H1 (cell line): ENCODE results near the gene SORBS1. TPM values are rescaled to one million over a fixed set of nuclear protein-coding genes. Genes with fewer than 3 reads are reported as not detected.

ENCODE experiments used
- CTCF ChIA-PET: fragments of 300-600 bp; sonication (Branson Sonifier 250); formaldehyde crosslinking; loops from one replicate; lab custom pipeline; 2021; ENCODE audit not compliant: partially characterized antibody; lab: Charles Lee
- POLR2A ChIA-PET: fragments of 300-600 bp; sonication (Branson Sonifier 250); formaldehyde crosslinking; loops from one replicate; lab custom pipeline; 2021; ENCODE audit warnings: inconsistent platforms; ENCODE audit not compliant: partially characterized antibody; lab: Charles Lee
- DNase-seq, 2 experiments: peaks; one replicate each; pipeline versions ENCODE4 v3.0.0 to v3.0.0-alpha.2; 2010 to 2022; ENCODE audit warnings: low spot score in 2 of 2, low read depth in 1 of 2, mixed read lengths in 1 of 2
- FAIRE-seq: peaks from 2 replicates; lab custom pipeline; 2011; peaks lifted over from hg19 to GRCh38; lab: Jason Lieb, UNC
- H2AFZ ChIP-seq: 2 replicates; pipeline ENCODE4 v1.8.1; 2012; ENCODE audit warnings: low read length, inconsistent platforms
- H2AK5ac ChIP-seq: 2 replicates; pipeline ENCODE4 v1.6.1; 2013; ENCODE audit warnings: low read depth, low read length
- H2BK120ac ChIP-seq: replicated peaks from 2 replicates; pipeline ENCODE3; 2013; ENCODE audit warnings: low read depth, low read length, inconsistent platforms
- H2BK12ac ChIP-seq: 2 replicates; pipeline ENCODE4 v1.6.1; 2013; ENCODE audit warnings: low read depth, low read length
- H2BK15ac ChIP-seq: 2 replicates; pipeline ENCODE4 v1.6.1; 2013; ENCODE audit warnings: low read length
- H2BK20ac ChIP-seq: 2 replicates; pipeline ENCODE4 v1.6.1; 2013; ENCODE audit warnings: low read length
- H2BK5ac ChIP-seq: 2 replicates; pipeline ENCODE4 v1.6.1; 2013; ENCODE audit warnings: low read depth, low read length
- H3K14ac ChIP-seq: 2 replicates; pipeline ENCODE4 v1.6.1; 2013; ENCODE audit warnings: inconsistent platforms; ENCODE audit not compliant: insufficient read length
- H3K18ac ChIP-seq: 2 replicates; pipeline ENCODE4 v1.6.1; 2013; ENCODE audit warnings: low read length; ENCODE audit errors: extremely low read depth
- H3K23ac ChIP-seq: 2 replicates; pipeline ENCODE4 v1.6.1; 2013; ENCODE audit warnings: inconsistent platforms; ENCODE audit not compliant: insufficient read length
- H3K23me2 ChIP-seq: 2 replicates; pipeline ENCODE4 v1.6.1; 2013; ENCODE audit warnings: low read depth, low read length
- H3K27ac ChIP-seq: 2 replicates; pipeline ENCODE4 v1.6.1; 2011; ENCODE audit warnings: low read depth, low read length, inconsistent platforms
- H3K27me3 ChIP-seq, 4 experiments: replicated peaks in 1 of 4; 1 replicate in 1 of 4; 2 replicates in 3 of 4; pipeline versions ENCODE4 v1.6.1 to v1.8.1; 2011 to 2013; ENCODE audit warnings: low read length in 3 of 4, mild to moderate bottlenecking in 3 of 4, inconsistent platforms in 2 of 4, mixed read lengths in 2 of 4, moderate library complexity in 1 of 4; ENCODE audit not compliant: control insufficient read depth in 3 of 4, insufficient read depth in 3 of 4; ENCODE audit errors: extremely low read depth in 1 of 4
- H3K36me3 ChIP-seq, 4 experiments: 2 replicates each; pipeline versions ENCODE4 v1.6.1 to v1.8.1; 2011 to 2013; ENCODE audit warnings: mild to moderate bottlenecking in 4 of 4, low read length in 3 of 4, moderate library complexity in 2 of 4, control low read depth in 1 of 4, inconsistent platforms in 1 of 4; ENCODE audit not compliant: insufficient read depth in 4 of 4, control insufficient read depth in 2 of 4
- H3K4ac ChIP-seq: replicated peaks from 2 replicates; pipeline ENCODE3; 2013; ENCODE audit warnings: low read length, low read depth, mixed read lengths, inconsistent platforms; ENCODE audit not compliant: insufficient read length
- H3K4me1 ChIP-seq, 4 experiments: replicated peaks in 1 of 4; 1 replicate in 1 of 4; 2 replicates in 3 of 4; pipeline versions ENCODE4 v1.6.1 to v1.8.1; 2011 to 2013; ENCODE audit warnings: low read length in 3 of 4, inconsistent platforms in 2 of 4, mixed read lengths in 1 of 4; ENCODE audit not compliant: insufficient read depth in 4 of 4, control insufficient read depth in 3 of 4
- H3K4me2 ChIP-seq, 2 experiments: 2 replicates each; pipeline versions ENCODE4 v1.6.1 to v1.8.1; 2011 to 2013; ENCODE audit warnings: low read depth in 2 of 2, low read length in 2 of 2, control low read depth in 1 of 2, inconsistent platforms in 1 of 2, mild to moderate bottlenecking in 1 of 2; ENCODE audit not compliant: insufficient read depth in 1 of 2
- H3K4me3 ChIP-seq, 4 experiments: fragments of 200-600, 300-600 bp in 1 of 4; sonication (generic), shearing (Covaris generic), sonication (Bioruptor Twin) in 1 of 4; 2 replicates each; pipeline versions ENCODE4 v1.5.1 to v1.8.1; 2011 to 2016; ENCODE audit warnings: low read length in 4 of 4, low read depth in 3 of 4, control low read depth in 2 of 4, inconsistent platforms in 2 of 4, mild to moderate bottlenecking in 2 of 4, mixed read lengths in 1 of 4, moderate library complexity in 1 of 4; ENCODE audit not compliant: insufficient read depth in 2 of 4; ENCODE audit errors: extremely low read depth in 1 of 4
- H3K56ac ChIP-seq: replicated peaks from 2 replicates; pipeline ENCODE3; 2013; ENCODE audit warnings: low read depth, mild to moderate bottlenecking, mixed read lengths, low read length, inconsistent platforms; ENCODE audit not compliant: insufficient read length
- H3K79me1 ChIP-seq: 2 replicates; pipeline ENCODE4 v1.6.1; 2013; ENCODE audit warnings: low read depth, low read length, control low read depth
- H3K79me2 ChIP-seq, 2 experiments: 2 replicates each; pipeline versions ENCODE4 v1.6.1 to v1.8.1; 2012 to 2013; ENCODE audit warnings: low read length in 2 of 2, mild to moderate bottlenecking in 2 of 2, inconsistent platforms in 1 of 2; ENCODE audit not compliant: insufficient read depth in 2 of 2, control insufficient read depth in 1 of 2
- H3K9ac ChIP-seq, 4 experiments: replicated peaks in 1 of 4; 1 replicate in 1 of 4; 2 replicates in 3 of 4; pipeline versions ENCODE4 v1.6.1 to v1.8.1; 2011 to 2013; ENCODE audit warnings: low read depth in 3 of 4, low read length in 3 of 4, control low read depth in 2 of 4, mild to moderate bottlenecking in 2 of 4, moderate library complexity in 2 of 4, inconsistent platforms in 1 of 4; ENCODE audit errors: extremely low read depth in 1 of 4
- H3K9me3 ChIP-seq, 2 experiments: 2 replicates each; pipeline versions ENCODE4 v1.6.1 to v1.8.1; 2012 to 2013; ENCODE audit warnings: mild to moderate bottlenecking in 2 of 2, moderate library complexity in 2 of 2, control low read depth in 1 of 2, inconsistent platforms in 1 of 2, low read depth in 1 of 2, low read length in 1 of 2, mixed read lengths in 1 of 2; ENCODE audit not compliant: insufficient read depth in 2 of 2
- H4K20me1 ChIP-seq, 2 experiments: replicated peaks in 1 of 2; 2 replicates each; pipeline versions ENCODE3 to v1.8.1; 2011 to 2013; ENCODE audit warnings: inconsistent platforms in 2 of 2, low read length in 2 of 2, mild to moderate bottlenecking in 1 of 2; ENCODE audit not compliant: insufficient read depth in 2 of 2, control insufficient read depth in 1 of 2
- H4K5ac ChIP-seq: 2 replicates; pipeline ENCODE4 v1.6.1; 2013; ENCODE audit warnings: low read length, low read depth, mixed read lengths, inconsistent platforms; ENCODE audit not compliant: insufficient read length
- H4K8ac ChIP-seq: 2 replicates; pipeline ENCODE4 v1.8.0; 2013; ENCODE audit warnings: mild to moderate bottlenecking, moderate library complexity, low read length, inconsistent platforms; ENCODE audit not compliant: insufficient read depth; ENCODE audit errors: extremely low read depth
- H4K91ac ChIP-seq: replicated peaks from 2 replicates; pipeline ENCODE3; 2013; ENCODE audit warnings: low read length, mixed read lengths, inconsistent platforms; ENCODE audit not compliant: insufficient read length
- ASH2L ChIP-seq: fragments of 200-600, 300-600 bp; sonication (generic); IDR thresholded peaks from one replicate; pipeline ENCODE4 v1.7.1; 2017; ENCODE audit warnings: low read length
- BACH1 ChIP-seq: IDR thresholded peaks from 2 replicates; pipeline ENCODE4 v1.6.1; 2012; ENCODE audit warnings: low read length, improper control_type of control experiment
- CREB1 ChIP-seq: IDR thresholded peaks from 2 replicates; pipeline ENCODE4 v1.6.1; 2012; ENCODE audit warnings: inconsistent platforms
- KDM4A ChIP-seq: IDR thresholded peaks from one replicate; pipeline ENCODE4 v1.7.1; 2012; ENCODE audit warnings: low read depth, mild to moderate bottlenecking, moderate library complexity, low read length, inconsistent platforms; ENCODE audit not compliant: severe bottlenecking
- WGBS, 2 experiments: shearing (Covaris generic) in 1 of 2; methylation state at CpG; one replicate each; pipeline versions ENCODE4 v1.1.6 to v1.1.7; 2013 to 2015; ENCODE audit warnings: low lambda C conversion rate in 2 of 2, mixed read lengths in 2 of 2, inconsistent platforms in 1 of 2, low coverage in 1 of 2, missing lambda C conversion rate in 1 of 2; ENCODE audit not compliant: insufficient replicate concordance in 2 of 2, insufficient coverage in 1 of 2, insufficient read length in 1 of 2; ENCODE audit errors: extremely low coverage in 1 of 2, missing lambda C conversion rate in 1 of 2; 5-methylcytosine and 5-hydroxymethylcytosine counted together
- polyA plus RNA-seq, 7 experiments: library from polyadenylated mRNA; depleted of rRNA in 3 of 7; stranded (reverse) in 5 of 7; unstranded in 2 of 7; fragments of >200 nt in 5 of 7; fragments of 200-250 nt in 2 of 7; gene quantifications; 1 replicate in 5 of 7; 2 replicates in 1 of 7; 4 replicates in 1 of 7; pipeline versions ENCODE4 v1.2.1 to v1.2.3, GENCODE V29; 2011 to 2013; ENCODE audit warnings: missing spikeins in 2 of 7, mixed read lengths in 2 of 7
- total RNA-seq: library from RNA; stranded (reverse); fragmentation: NEBNext Ultra II Directional; extraction: Animal tissue kit (Norgen Biotek cat#: 25700); gene quantifications from 2 replicates; pipeline ENCODE4 v1.2.1, GENCODE V29; 2021

SORBS1 gene
- total and polyA plus RNA-seq, 2 of the 8 experiments (the other 6 are each of a cell fraction or from before 2014, with no cell fraction given) = 16.0 to 35.0 TPM

DNA sequence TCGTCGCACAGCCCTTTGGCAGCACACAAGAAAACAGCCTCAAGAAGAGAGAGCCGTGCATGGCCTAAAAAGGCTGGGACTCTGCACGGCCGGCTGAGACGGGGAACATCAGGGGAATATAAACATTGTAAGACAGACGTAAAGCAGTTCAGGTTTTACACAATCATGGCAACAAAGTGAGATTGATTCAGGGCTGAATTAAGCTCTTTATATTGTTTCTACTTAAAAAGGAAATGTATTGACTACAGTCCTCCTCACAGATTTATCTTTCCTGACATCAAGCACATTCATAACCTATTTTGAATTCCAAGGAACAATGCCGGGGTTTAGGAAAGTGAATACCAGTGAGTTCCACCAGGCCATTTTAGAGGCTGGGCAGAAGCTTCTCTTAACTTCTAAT is 25.2 kb downstream of the SORBS1 start:
- no peak overlapping the region for H3K4me2 ChIP-seq
- H2BK5ac ChIP-seq = no peak overlapping the region
- 89% methylated on average over 8 of the region's 8 CpGs; no CpG with 5 or more reads in 1 of the 2 experiments for WGBS, 2 experiments
- no peak overlapping the region for H4K91ac ChIP-seq
- no peak overlapping the region for H2AK5ac ChIP-seq
- H3K4me3 ChIP-seq = no peak overlapping the region
- no peak overlapping the region for H3K27ac ChIP-seq
- no peaks in the 10 kb centered on the region for H3K9me3 ChIP-seq
- no peak overlapping the region for H4K8ac ChIP-seq
- H3K14ac ChIP-seq = no peak overlapping the region
- no peak for DNase-seq
- H3K9ac ChIP-seq = no peak overlapping the region
- H3K27me3 ChIP-seq = peaks cover 0 to 4% (median 0%) of the 10 kb centered on the region in 4 experiments; a peak in 2 of 7 replicates
- CTCF ChIA-PET = interaction anchor here (0.5 to 1.4 kb wide), 6 partner anchors 13 to 324 kb away, joined by 3 to 4 read pairs (median 4); no protein-coding TSS in a partner anchor
- peaks cover 3 to 71% of the 10 kb centered on the region in 2 experiments; a peak in 2 of 4 replicates for H3K79me2 ChIP-seq
- peaks cover 4 to 15% (median 10%) of the 10 kb centered on the region in 4 experiments for H3K4me1 ChIP-seq
- peaks cover 11 to 22% of the 10 kb centered on the region in 2 experiments for H4K20me1 ChIP-seq
- H2BK120ac ChIP-seq = no peak overlapping the region
- no peak overlapping the region for H2AFZ ChIP-seq
- H3K23ac ChIP-seq = no peak overlapping the region
- H3K56ac ChIP-seq = no peak overlapping the region
- peaks cover 14% of the 10 kb centered on the region for H3K79me1 ChIP-seq
- H3K36me3 ChIP-seq = no peaks in the 10 kb centered on the region
- no peak overlapping the region for H3K4ac ChIP-seq
- H3K23me2 ChIP-seq = no peaks in the 10 kb centered on the region
- FAIRE-seq = no peak
- POLR2A ChIA-PET = interaction anchor here (1.2 to 1.4 kb wide), 3 partner anchors 8 to 90 kb away, joined by 3 to 9 read pairs (median 4); no protein-coding TSS in a partner anchor
- H3K18ac ChIP-seq = no peak overlapping the region
- H2BK20ac ChIP-seq = no peak overlapping the region
- no peak overlapping the region for H4K5ac ChIP-seq
- TF ChIP-seq BACH1 (no peak), ASH2L (no peak), CREB1 (no peak), KDM4A (no peak)
- no peak overlapping the region for H2BK12ac ChIP-seq
- H2BK15ac ChIP-seq = no peak overlapping the region
